CD4-positive, CD25-positive, alpha-beta regulatory T cell (primary cell): ENCODE data around the gene TMEM178A. TPM values are rescaled to one million over a fixed set of nuclear protein-coding genes. Genes with fewer than 3 reads are reported as not detected.

Source experiments
- ATAC-seq, 2 donors: fragments of 150-1000 bp; cut with Tn5 transposase; one replicate each; pipeline ENCODE4 v1.10.0; 2021; ENCODE audit warnings: low read depth in 2 of 2, moderate number of reproducible peaks in 2 of 2, moderate library complexity in 1 of 2
- DNase-seq, 3 donors: peaks; one replicate each; pipeline versions ENCODE4 v3.0.0 to v3.0.0-alpha.2; 2012 to 2022; ENCODE audit warnings: mixed read lengths in 1 of 3
- H3K27ac ChIP-seq: one replicate; pipeline ENCODE4 v1.7.0; 2013; ENCODE audit warnings: mild to moderate bottlenecking, low read length; ENCODE audit not compliant: insufficient read depth, poor library complexity, severe bottlenecking
- H3K27me3 ChIP-seq: one replicate; pipeline ENCODE4 v1.7.0; 2013; ENCODE audit warnings: low read length; ENCODE audit not compliant: control insufficient read depth, insufficient read depth
- H3K36me3 ChIP-seq: one replicate; pipeline ENCODE4 v1.7.0; 2013; ENCODE audit warnings: mild to moderate bottlenecking, low read length, moderate library complexity; ENCODE audit not compliant: control insufficient read depth, insufficient read depth
- H3K4me1 ChIP-seq: 2 replicates; pipeline ENCODE4 v1.7.0; 2013; ENCODE audit warnings: mild to moderate bottlenecking, low read length; ENCODE audit not compliant: insufficient read depth, control insufficient read depth, poor library complexity, severe bottlenecking
- H3K4me3 ChIP-seq: one replicate; pipeline ENCODE4 v1.7.0; 2013; ENCODE audit warnings: low read depth, mild to moderate bottlenecking, low read length, moderate library complexity
- H3K9me3 ChIP-seq, 2 experiments: 1 replicate in 1 of 2; 2 replicates in 1 of 2; pipeline ENCODE4 v1.7.0; 2013; ENCODE audit warnings: low read length in 2 of 2, mild to moderate bottlenecking in 1 of 2, moderate library complexity in 1 of 2; ENCODE audit not compliant: control insufficient read depth in 2 of 2
- H3K27ac Mint-ChIP-seq, 3 donors: one replicate each; pipeline ENCODE4 v1.8.0; 2020 to 2022; ENCODE audit warnings: mild to moderate bottlenecking in 3 of 3, mixed read lengths in 3 of 3, moderate library complexity in 2 of 3
- H3K27me3 Mint-ChIP-seq: one replicate; pipeline ENCODE4 v1.8.0; 2022; ENCODE audit warnings: mild to moderate bottlenecking, mixed read lengths
- H3K36me3 Mint-ChIP-seq: one replicate; pipeline ENCODE4 v1.8.0; 2020; ENCODE audit warnings: mixed read lengths
- H3K4me1 Mint-ChIP-seq, 4 donors: one replicate each; pipeline ENCODE4 v1.8.0; 2020 to 2022; ENCODE audit warnings: mixed read lengths in 4 of 4, mild to moderate bottlenecking in 1 of 4
- H3K4me3 Mint-ChIP-seq, 4 donors: one replicate each; pipeline ENCODE4 v1.8.0; 2020 to 2022; ENCODE audit warnings: mild to moderate bottlenecking in 4 of 4, mixed read lengths in 4 of 4, moderate library complexity in 3 of 4
- H3K9me3 Mint-ChIP-seq, 7 donors: one replicate each; pipeline ENCODE4 v1.8.0; 2020 to 2022; ENCODE audit warnings: mixed read lengths in 7 of 7, mild to moderate bottlenecking in 3 of 7, moderate library complexity in 2 of 7
- polyA plus RNA-seq, 4 donors: library from polyadenylated mRNA; unstranded; fragments of 300-500 nt; fragmentation: Illumina TruSeq; gene quantifications; one replicate each; pipeline ENCODE4 v1.2.3, GENCODE V29; 2021
- total RNA-seq: library from RNA; stranded (reverse); gene quantifications from one replicate; pipeline ENCODE4 v1.2.3, GENCODE V29; 2022

TMEM178A gene
- total and polyA plus RNA-seq, 5 donors from 2014 or later: not detected

DNA sequence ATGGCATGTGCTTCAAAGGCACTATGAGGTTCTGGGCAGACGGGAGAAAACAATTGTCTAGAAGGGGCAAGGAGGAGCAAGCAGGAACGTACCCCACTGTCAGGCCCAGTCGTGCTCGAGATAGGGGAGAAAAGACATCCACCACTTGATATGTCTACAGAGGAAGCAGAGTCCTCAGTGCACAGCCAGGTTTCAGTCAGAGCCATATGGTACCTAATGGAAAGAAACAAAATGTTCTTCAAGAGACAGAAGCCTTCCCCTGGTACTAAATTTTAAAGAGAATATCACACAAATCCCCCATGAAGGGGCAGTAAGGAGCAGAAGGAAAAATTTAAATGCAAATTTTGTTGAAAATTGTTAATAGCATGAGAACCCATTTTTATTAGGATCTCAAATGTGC, 91.4 kb downstream of the TMEM178A start:
- DNase-seq (no peak), ATAC-seq (no peak)
- H3K4me1 Mint-ChIP-seq: peaks cover 6 to 12% (median 10%) of the 10 kb centered on the region in 4 donors
- Histone ChIP-seq H3K4me3 (no peak overlapping the region), H3K9me3 (no peaks in the 10 kb centered on the region), H3K27me3 (no peaks in the 10 kb centered on the region), H3K36me3 (peaks cover 80% of the 10 kb centered on the region), H3K27ac (no peak overlapping the region), H3K4me1 (no peaks in the 10 kb centered on the region)
- peaks cover 59% of the 10 kb centered on the region for H3K36me3 Mint-ChIP-seq
- H3K9me3 Mint-ChIP-seq: peaks cover 0 to 4% (median 0%) of the 10 kb centered on the region in 7 donors
- no peaks in the 10 kb centered on the region for H3K27me3 Mint-ChIP-seq
- H3K27ac Mint-ChIP-seq: no peak overlapping the region
- no peak overlapping the region for H3K4me3 Mint-ChIP-seq

DNA sequence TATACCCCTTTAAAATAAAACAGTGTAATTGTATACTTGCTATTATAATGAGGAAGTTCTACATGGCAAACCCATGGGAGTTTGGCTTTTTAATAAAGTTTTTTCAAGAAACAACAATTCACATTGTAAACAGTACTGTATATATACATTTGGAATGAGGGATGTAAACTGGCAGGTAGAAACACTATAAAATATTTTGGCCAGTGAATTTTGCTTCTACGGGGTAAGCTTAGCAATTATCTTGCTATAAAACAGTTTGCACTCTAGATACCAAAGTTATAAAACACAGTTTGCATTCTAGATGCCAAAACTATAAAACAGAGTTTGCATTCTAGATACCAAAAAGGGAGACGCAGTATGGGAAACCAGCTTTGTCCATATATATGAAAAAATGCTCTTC, 96.7 kb downstream of the TMEM178A start:
- no peaks in the 10 kb centered on the region for H3K9me3 ChIP-seq
- Mint-ChIP-seq H3K9me3 (peaks cover 0 to 4% (median 0%) of the 10 kb centered on the region in 7 donors), H3K27me3 (no peaks in the 10 kb centered on the region), H3K4me3 (no peak overlapping the region), H3K4me1 (peaks cover 10 to 28% (median 16%) of the 10 kb centered on the region in 4 donors), H3K27ac (no peak overlapping the region), H3K36me3 (peaks cover 40% of the 10 kb centered on the region)
- DNase-seq (no peak), ATAC-seq (no peak)
- no peak overlapping the region for H3K4me3 ChIP-seq
- no peaks in the 10 kb centered on the region for H3K4me1 ChIP-seq
- peaks cover 52% of the 10 kb centered on the region for H3K36me3 ChIP-seq
- no peaks in the 10 kb centered on the region for H3K27me3 ChIP-seq
- H3K27ac ChIP-seq: no peak overlapping the region

Other genes with a start within 250 kb of the TMEM178A start
- 28.7 TPM for gene MAP4K3, start 228.6 kb upstream of the TMEM178A start, total RNA-seq
- 1 to 10 TPM; 1.4 to 3.3 (median 2.0) TPM for gene MAP4K3, start 228.6 kb upstream of the TMEM178A start, polyA plus RNA-seq
- 13.4 TPM for gene THUMPD2, start 113.3 kb downstream of the TMEM178A start, total RNA-seq
- gene THUMPD2, start 113.3 kb downstream of the TMEM178A start, polyA plus RNA-seq: 1 to 10 TPM; 5.3 to 6.5 (median 5.4) TPM